ENCODE results near the gene ATP13A4.

GRCh38 chr3:193378706-193379105 is 176.0 kb downstream of the ATP13A4 start, which contains the start of gene ATP13A5:
- TF ChIP-seq CTCF (IDR thresholded peaks at IDR 0.05; ENCODE audit: poor library complexity, severe bottlenecking) = no peak
- TF ChIP-seq EZH2 (IDR thresholded peaks at IDR 0.05; ENCODE audit: borderline replicate concordance, insufficient read depth, low read length, poor library complexity, severe bottlenecking) = no peak
- TF ChIP-seq SMC3 (conservative IDR thresholded peaks at IDR 0.05; ENCODE audit: poor library complexity) = no peak
- TF ChIP-seq POLR2AphosphoS5 (IDR thresholded peaks at IDR 0.05) = no peak
- TF ChIP-seq MXI1 (conservative IDR thresholded peaks at IDR 0.05; ENCODE audit: poor library complexity, severe bottlenecking) = no peak
- no peak for TF ChIP-seq RAD21 (conservative IDR thresholded peaks at IDR 0.05)
- TF ChIP-seq EP300 (conservative IDR thresholded peaks at IDR 0.05; ENCODE audit: poor library complexity, severe bottlenecking) = no peak
- TF ChIP-seq, protein P1, sequence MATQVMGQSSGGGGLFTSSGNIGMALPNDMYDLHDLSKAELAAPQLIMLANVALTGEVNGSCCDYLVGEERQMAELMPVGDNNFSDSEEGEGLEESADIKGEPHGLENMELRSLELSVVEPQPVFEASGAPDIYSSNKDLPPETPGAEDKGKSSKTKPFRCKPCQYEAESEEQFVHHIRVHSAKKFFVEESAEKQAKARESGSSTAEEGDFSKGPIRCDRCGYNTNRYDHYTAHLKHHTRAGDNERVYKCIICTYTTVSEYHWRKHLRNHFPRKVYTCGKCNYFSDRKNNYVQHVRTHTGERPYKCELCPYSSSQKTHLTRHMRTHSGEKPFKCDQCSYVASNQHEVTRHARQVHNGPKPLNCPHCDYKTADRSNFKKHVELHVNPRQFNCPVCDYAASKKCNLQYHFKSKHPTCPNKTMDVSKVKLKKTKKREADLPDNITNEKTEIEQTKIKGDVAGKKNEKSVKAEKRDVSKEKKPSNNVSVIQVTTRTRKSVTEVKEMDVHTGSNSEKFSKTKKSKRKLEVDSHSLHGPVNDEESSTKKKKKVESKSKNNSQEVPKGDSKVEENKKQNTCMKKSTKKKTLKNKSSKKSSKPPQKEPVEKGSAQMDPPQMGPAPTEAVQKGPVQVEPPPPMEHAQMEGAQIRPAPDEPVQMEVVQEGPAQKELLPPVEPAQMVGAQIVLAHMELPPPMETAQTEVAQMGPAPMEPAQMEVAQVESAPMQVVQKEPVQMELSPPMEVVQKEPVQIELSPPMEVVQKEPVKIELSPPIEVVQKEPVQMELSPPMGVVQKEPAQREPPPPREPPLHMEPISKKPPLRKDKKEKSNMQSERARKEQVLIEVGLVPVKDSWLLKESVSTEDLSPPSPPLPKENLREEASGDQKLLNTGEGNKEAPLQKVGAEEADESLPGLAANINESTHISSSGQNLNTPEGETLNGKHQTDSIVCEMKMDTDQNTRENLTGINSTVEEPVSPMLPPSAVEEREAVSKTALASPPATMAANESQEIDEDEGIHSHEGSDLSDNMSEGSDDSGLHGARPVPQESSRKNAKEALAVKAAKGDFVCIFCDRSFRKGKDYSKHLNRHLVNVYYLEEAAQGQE (IDR thresholded peaks at IDR 0.05; ENCODE audit: borderline replicate concordance) = no peak
- TF ChIP-seq TAF1 (IDR thresholded peaks at IDR 0.05; ENCODE audit: low read depth) = no peak
